ENCODE measurements around the gene TLR9.
A peak's percentile ranks its signal among the peaks of the same experiment; 100 is the strongest.

The TLR9 gene

GRCh38 chr3:52246728-52247408 is 21.4 kb upstream of the TLR9 start:
- no peak for DNase-seq (ENCODE audit: low spot score)

GRCh38 chr3:52246264-52246620 is 20.8 kb upstream of the TLR9 start:
- no peak for DNase-seq (ENCODE audit: low spot score)

DNA sequence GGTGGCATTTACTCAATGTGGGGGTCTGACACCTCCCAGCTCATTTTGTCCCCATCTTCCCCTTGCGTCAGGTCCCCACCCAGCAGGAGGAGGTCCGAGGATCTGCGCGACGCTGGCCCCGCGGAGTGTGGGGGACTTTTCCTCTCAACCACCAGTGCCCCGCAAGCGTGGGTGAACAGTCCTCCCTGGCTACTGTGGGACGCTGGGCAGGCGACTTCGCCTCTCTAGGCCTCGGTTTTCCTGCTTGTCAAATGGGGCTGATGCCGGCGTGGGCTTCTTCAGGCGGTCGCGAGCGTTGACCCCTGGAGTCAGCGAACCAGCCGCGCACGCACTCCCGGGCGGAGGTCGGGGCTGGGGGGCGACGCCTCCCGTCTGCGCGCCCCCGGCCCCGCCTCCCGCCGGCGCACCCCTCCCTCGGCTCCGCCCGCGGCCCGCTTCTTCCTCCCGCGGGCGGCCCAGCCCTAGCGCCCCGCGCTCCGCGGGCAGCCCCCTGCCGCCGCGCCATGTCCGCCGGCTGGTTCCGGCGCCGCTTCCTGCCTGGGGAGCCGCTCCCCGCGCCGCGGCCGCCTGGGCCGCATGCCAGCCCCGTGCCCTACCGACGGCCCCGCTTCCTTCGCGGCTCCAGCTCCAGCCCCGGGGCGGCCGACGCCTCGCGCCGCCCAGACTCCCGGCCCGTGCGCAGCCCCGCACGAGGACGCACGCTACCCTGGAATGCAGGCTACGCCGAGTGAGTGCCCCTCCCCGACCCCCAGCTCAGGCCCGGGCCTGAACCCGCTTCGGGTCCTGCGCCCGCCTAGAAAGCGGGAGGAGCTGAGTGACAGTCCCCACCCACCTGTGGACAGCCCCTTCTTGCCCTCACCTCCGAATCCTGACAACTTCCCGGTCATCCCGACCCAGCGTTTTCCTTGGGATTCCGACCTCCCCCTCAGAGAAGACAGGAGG is 20.1 kb upstream of the TLR9 start, which contains the start of gene PPM1M:
Gene PPM1M (plus strand): TSS at position 438 of the 942 bp plus-strand sequence. CDS start 66 bp downstream, at position 504.
- DNase-seq (ENCODE audit: low spot score), result no peak

GRCh38 chr3:52243791-52244628 is 18.6 kb upstream of the TLR9 start:
- no peak for DNase-seq (ENCODE audit: low spot score)

DNA sequence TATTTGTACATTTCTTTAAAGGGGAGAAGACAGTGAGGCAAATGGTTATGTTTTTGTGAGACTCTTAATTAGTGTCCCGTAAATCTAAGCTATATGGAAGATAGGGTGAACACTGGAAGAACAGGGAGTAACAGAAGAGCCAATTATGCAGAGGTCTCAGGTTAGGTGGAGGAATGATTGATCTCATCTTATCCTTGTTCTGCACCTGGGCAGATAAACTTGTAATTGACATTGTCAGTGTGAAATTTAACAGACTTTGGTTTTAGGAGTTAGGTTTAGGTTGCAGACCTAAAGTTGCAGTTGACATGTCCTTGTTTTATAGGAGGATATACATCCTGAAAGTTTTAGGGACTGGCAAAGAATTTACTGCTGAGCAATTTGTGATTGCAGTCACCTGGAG is 16.6 kb upstream of the TLR9 start:
- DNase-seq (ENCODE audit: low spot score), result no peak

DNA sequence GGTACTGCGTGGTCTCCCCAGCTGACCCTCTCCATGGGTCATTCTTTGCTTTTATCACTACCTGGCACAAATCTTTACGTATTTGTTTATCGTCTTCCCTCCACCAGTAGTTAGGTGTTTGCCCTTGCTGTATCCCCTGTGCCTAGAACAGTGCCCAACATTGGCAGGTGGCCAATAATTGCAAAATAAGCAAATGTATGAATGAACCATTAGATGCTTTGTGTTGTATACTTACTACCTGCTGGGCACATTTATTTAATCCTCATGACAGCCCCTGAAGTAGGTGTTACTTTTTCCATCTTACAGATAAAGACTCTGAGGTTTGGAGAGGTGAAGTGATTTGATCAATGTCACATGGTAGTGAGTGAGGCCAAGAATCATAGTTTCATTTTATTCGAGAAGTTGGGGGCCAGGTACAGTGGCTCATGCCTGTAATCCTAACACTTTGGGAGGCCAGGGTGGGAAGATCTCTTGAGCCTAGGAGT is 15.5 kb upstream of the TLR9 start:
- no peak for DNase-seq (ENCODE audit: low spot score)

DNA sequence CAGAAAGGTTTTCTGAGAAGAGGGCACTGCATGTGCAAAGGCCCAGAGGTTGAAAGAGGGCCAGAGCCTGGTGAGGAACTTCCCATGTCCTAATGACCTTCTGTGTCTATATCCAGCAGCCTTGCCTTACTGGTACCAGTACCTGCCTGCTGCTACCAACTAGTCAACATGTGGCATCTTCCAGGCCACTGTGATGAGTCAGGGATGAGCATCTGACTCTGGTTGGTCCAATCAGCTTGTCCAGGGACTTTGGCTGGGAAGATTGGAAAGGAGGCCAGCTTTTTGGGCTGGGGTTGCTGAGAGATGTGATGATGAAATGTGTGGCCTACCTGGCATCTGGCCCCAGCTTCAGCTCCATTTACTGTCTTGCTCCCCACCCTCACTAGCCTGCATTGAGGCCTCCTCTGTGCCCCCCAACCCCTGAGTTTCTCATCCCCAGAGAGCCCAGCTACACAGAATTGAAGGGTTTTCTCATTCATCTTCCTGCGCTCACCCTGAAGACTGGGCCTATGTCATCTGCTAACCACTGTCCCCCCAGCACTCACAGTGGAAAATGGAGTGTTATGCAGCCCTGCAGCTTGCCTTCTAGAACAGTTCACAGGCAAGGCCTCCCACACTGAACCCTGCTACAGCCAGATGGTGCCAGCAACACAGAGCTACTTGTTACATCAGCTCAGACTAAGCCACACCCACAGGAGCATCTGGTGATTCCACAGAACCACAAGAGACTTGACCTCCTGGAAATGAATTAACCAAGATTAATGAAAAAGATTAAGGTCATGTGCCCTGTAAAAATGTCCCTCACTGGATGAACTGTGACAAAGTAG is 14.8 kb upstream of the TLR9 start:
- DNase-seq (ENCODE audit: low spot score), result peak; percentile 65

DNA sequence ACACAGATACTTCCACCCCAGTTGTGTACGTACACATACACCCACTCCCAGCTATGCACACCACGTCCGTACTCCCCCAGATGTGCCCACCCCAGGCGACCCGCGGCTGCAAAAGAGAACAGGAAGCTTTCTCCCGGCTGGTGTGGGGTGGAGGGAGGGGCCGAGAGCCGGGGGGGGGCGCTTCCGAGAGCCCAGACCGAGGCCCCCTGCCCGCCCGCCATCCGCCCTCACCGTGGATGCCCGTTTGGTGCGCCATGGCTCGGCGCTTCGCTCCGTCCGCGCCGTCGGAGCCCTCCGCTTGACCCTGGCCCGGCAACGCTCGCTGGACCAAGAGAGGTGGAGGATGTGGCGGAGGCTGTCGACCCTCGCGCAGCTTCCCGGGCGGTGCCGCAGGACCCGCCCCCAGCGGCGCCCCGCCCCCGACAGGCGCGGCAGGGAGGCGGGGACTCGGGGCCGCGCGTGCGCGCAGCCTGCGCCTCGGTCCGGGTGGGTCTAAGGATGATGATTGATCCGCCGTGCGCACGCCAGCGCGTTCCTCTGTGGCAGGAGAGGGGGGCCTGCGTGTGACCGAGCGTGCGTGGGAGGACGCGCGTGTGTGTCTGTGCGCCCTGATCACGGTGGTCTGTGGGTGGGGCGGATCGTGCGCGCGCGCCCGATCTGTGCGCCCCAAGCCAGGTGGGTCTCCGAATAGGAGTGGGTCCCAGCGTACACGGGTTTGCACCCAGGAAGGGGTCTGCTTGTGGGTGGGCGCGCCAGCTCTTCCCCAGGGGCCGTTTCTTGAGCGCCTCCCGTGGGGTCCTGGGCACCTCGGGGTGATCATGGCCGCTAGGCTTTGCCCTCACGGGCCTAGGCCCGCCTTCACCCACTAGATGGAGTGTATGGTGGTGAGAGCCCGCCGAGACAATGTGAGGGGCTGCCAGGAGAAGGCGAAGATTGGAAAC is 13.6 kb upstream of the TLR9 start, which contains the start of gene TWF2:
Gene TWF2 (minus strand): TSS at position 398 of the 941 bp plus-strand sequence. CDS start 142 bp downstream, at position 256.
- peak; percentile 86 for DNase-seq (ENCODE audit: low spot score)

- DNase-seq (ENCODE audit: low spot score), result no peak
Observed at GRCh38 chr3:52238193-52238760, 12.8 kb upstream of the TLR9 start.

DNA sequence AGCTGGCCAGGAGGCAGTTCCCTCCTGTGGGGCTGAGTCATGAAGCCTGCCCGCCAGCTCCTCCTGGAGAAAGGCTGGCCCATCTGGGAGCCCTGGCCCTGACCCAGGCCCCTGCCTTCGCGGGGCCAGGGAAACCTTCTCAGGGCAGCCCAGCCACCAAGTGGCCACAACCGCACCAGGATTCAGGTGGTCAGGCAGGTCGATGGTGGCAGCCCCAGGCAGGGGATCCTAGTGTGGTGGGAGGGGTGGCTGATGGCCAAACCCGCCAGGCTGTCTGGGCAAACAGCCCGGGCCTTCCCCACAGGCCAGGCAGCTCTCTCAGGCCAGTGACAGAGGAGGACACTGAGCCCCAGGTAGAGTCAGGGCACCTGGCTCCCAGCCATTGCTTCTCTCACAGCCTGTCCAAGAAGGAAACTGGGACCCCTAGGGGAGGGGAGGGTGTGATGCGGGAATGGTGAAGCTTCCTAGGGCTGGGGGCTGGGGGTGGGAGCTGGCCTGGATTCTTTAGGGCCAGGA is 12.3 kb upstream of the TLR9 start:
- no peak for DNase-seq (ENCODE audit: low spot score)

DNA sequence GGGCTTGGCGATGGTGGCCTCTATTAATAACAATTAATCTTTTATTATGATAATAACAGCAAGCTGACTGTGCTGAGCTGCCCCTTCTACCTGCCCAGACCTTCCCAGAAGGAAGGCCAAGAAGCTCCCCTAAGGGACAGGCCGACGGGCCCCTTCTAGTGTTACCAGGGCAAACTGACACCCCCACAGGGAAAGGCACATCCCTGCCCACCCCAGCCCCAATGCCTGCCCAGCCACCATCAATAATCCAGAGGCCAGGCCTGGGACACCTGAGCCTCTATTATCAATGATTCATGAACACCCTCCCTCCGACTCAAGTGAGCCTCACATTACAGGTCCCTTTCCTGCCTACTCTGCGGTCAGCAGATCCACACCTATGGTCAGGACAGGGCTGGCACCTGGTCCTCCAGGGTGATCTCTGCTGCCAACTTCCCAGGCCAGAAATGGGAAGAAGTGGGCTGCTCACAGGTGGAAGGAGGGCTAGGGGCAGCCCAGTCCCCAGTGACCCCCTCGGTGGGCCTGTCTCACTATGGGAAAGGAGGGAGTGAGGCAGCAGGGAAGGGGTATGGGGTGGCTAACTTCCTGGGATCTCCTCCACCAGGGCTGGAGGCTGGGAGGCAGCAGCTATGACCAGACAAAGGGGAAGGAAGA is 11.7 kb upstream of the TLR9 start:
- no peak for DNase-seq (ENCODE audit: low spot score)

- no peak for DNase-seq (ENCODE audit: low spot score)
Observed at GRCh38 chr3:52236424-52236886, 11.0 kb upstream of the TLR9 start.

GRCh38 chr3:52234516-52235447 is 9.3 kb upstream of the TLR9 start:
- DNase-seq (ENCODE audit: low spot score), result no peak

DNA sequence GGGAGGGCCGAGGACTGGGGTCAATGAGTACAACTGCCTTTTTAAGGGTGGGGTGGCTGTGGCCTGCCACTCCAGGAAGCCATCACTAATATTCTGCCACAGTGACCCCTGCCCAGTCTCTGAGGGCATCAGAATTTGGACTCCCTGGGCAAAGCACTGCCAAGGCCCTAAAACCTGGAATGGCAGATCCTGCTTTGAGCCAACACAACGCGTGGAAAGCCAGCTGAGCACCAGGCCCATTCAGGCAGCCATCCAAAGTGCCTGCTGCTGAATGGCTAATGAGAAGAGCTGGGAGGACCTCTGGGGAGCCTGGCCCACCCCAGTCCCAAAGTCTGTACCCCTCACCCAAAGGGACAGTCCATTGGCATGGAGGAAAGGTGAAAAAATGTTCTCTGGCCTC is 8.5 kb upstream of the TLR9 start:
- DNase-seq (ENCODE audit: low spot score), result no peak

GRCh38 chr3:52233108-52233591 is 7.7 kb upstream of the TLR9 start:
- no peak for DNase-seq (ENCODE audit: low spot score)

GRCh38 chr3:52232279-52233107 is 7.0 kb upstream of the TLR9 start:
- no peak for DNase-seq (ENCODE audit: low spot score)

Data from putamen (tissue), 1 donor.